DMS53 treated with DMSO at 0.1 percent for 48 hours (cell line): Measurements from ENCODE around the gene DSCAML1.
A peak's percentile ranks its signal among the peaks of the same experiment; 100 is the strongest.

ENCODE experiments used
- DNase-seq: peaks from one replicate; lab custom pipeline; 2025; ENCODE audit not compliant: unreplicated experiment; lab: John Stamatoyannopoulos, UW

Gene DSCAML1

GRCh38 chr11:117439256-117439655 lies 357.8 kb downstream of the DSCAML1 start:
- DNase-seq: no peak

GRCh38 chr11:117438371-117439000 lies 358.5 kb downstream of the DSCAML1 start:
- DNase-seq: no peak

GRCh38 chr11:117437791-117438130 lies 359.3 kb downstream of the DSCAML1 start:
- DNase-seq: no peak

- no peak for DNase-seq
Measured at GRCh38 chr11:117437041-117437790, 359.8 kb downstream of the DSCAML1 start.

- no peak for DNase-seq
Measured at GRCh38 chr11:117435326-117435725, 361.7 kb downstream of the DSCAML1 start.

GRCh38 chr11:117434481-117434880 lies 362.5 kb downstream of the DSCAML1 start:
- no peak for DNase-seq

GRCh38 chr11:117433717-117434116 lies 363.3 kb downstream of the DSCAML1 start:
- DNase-seq: no peak

- no peak for DNase-seq
Measured at GRCh38 chr11:117431436-117431835, 365.6 kb downstream of the DSCAML1 start.

- no peak for DNase-seq
Measured at GRCh38 chr11:117430293-117430955, 366.6 kb downstream of the DSCAML1 start.

- no peak for DNase-seq
Measured at GRCh38 chr11:117428856-117429229, 368.2 kb downstream of the DSCAML1 start.

GRCh38 chr11:117428186-117428855 lies 368.7 kb downstream of the DSCAML1 start:
- no peak for DNase-seq

GRCh38 chr11:117427356-117427874 lies 369.6 kb downstream of the DSCAML1 start:
- no peak for DNase-seq

- DNase-seq: no peak
Measured at GRCh38 chr11:117426941-117427340, 370.1 kb downstream of the DSCAML1 start.

GRCh38 chr11:117426297-117426685 lies 370.7 kb downstream of the DSCAML1 start:
- peak; percentile 45 for DNase-seq

GRCh38 chr11:117425679-117426296 lies 371.2 kb downstream of the DSCAML1 start:
- no peak for DNase-seq

- DNase-seq: no peak
Measured at GRCh38 chr11:117424781-117425180, 372.2 kb downstream of the DSCAML1 start.

GRCh38 chr11:117423046-117423575 lies 373.9 kb downstream of the DSCAML1 start:
- DNase-seq: no peak

GRCh38 chr11:117421476-117421875 lies 375.5 kb downstream of the DSCAML1 start:
- DNase-seq: no peak

GRCh38 chr11:117421041-117421440 lies 376.0 kb downstream of the DSCAML1 start:
- DNase-seq: no peak

- no peak for DNase-seq
Measured at GRCh38 chr11:117420598-117420997, 376.4 kb downstream of the DSCAML1 start.

GRCh38 chr11:117420143-117420485 lies 376.9 kb downstream of the DSCAML1 start:
- no peak for DNase-seq
